GM19452 (cell line): ENCODE measurements around the gene ZC3H12D.

Experiments
- ATAC-seq: cut with Tn5 transposase; IDR thresholded peaks from one replicate; pipeline ENCODE4 v1.9.1; 2021; ENCODE audit not compliant: unreplicated experiment

The ZC3H12D gene

DNA sequence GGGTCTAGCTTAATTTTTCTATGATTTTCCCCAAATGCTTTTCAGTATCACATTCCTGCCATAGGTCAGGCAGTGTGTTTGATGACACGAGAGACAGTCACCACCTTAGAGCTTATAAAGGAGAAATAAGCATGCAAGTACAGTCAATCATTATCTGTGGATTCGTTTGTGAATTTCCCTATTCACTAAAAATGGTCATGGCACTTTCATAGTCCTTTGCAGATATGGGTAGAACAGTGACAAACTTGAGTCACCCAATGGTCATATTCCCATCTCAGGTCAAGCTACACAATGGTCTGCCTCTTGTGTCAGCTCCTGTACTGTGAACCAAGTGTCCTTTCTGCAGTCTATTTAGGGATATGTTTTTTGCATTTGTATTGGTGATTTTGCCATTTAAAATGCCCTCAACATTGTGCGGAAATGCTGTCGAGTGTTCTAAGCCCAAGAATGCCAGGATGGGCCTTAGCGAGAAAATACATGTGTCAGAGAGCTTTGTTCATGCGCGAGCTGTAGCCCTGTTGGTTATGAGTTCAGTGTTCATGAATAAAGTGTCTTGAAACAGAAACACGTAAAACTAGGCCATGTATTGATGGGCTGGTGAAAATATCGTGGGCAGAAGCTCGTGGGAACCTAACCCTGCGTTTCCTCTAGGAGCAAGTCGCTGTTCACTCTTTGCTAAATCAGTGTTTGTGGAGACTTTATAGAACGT lies 65.0 kb downstream of the ZC3H12D start:
- no peak for ATAC-seq

DNA sequence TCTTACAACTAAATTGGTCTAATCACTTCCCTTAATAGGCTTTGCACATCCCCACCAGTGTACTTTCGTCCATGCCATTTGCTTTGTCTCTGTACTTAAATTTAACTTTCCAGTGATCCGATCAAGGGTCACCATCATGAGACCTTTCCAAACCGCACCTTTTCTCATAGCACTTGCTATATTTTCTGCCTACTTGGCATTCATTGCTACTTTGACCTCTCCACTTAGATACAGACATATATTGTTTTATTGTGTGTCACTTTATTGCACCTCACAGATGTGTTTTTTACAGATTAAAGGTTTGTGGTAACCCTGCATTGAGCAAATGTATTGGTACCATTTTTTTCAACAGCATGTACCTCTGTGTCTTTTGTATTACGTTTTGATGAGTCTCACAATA lies 70.0 kb downstream of the ZC3H12D start:
- no peak for ATAC-seq

DNA sequence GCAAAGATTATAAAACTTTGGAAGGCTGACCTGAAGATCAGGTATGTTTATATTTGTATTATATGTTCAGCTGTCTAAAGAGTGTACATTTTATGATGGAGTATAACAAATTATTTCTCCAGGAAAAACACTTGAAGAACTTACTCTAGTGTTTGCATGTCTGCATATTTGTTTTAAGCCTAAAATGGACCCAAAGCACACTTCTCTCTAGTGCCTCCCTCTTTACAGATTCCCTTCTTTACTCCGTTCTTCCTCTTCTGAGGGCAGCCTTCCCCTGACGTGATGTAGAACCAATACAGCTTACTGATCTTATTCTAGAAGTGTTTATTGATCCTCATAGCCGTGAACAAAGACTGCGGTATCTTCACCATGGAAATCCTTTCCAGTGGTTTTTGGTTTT lies 70.8 kb downstream of the ZC3H12D start:
- no peak for ATAC-seq

DNA sequence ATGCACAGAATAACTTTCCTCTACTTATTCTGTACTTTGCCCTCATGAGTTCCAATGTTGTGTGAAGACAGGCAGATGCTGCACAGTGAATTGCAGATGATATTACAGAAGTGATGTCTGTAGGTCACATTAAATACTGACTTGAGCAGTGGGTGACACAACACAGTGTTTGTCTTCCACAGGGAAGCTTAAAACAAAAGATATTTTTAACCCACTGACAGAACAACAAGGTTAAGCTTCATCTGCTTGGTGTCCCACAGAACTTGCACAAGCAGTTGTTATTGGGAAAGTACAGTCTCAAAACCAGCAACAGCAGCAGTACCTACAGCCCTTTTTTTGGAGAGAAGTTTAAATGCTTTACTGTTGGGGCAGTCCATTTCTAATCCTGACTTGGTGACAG lies 74.3 kb downstream of the ZC3H12D start:
- ATAC-seq, result no peak

DNA sequence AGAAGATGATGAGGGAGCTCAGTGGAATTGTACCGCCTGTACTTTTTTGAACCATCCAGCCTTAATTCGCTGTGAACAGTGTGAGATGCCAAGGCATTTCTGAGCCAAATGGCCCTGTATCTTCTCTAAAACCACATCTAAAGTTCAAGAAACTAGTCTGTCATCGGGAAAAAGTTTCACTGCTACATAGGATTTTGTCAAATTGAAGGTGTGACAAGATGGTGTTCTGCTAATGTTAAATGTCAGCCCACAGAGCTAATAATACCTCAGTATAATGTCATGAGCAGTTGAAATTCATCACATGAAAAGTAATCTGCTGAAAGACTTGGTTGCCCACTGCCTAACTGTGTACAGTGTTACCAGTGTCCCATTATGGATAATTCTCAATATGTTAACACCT lies 75.2 kb downstream of the ZC3H12D start:
- ATAC-seq, result no peak

DNA sequence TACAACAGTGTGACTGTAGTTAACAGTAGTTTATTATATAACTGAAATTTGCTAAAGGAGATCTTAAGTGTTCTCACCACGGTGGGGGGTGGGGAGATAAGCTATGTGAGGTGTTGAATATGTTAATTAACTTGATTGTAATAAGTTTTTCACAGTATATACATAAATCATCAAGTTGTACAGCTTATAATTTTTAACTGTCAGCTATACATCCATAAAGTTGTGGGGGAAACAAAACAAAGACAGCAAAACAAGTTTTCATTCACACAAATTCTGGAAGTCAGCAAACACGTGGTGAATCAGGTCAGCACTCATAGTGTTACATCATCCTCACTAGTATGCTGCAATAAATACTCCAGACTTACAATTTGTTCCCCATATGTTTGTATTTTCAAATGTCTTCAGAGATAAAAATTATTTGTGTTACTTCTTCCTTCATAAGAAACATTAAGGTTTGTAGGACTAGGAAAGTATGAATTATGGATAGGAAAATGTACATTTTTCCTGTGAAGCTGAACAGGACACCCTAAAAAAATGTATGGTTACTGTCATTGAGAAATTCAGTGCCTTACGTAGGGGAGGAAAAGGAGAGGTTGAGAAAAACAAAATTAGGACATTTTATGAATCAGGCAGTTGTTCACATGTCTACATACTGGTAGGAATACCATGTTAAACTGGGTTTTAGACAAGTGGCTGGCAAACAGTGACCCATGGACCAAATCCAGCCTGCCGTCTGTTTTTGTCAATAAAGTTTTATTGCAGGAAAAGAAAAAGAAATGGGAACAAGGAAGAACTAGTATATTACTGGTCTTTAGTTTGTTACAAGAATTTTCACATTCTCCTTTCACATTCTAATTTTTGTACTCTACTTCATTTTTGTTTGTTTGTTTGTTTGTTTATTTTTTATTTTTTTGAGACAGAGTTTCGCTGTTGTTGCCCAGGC lies 78.7 kb downstream of the ZC3H12D start:
- ATAC-seq, result no peak

DNA sequence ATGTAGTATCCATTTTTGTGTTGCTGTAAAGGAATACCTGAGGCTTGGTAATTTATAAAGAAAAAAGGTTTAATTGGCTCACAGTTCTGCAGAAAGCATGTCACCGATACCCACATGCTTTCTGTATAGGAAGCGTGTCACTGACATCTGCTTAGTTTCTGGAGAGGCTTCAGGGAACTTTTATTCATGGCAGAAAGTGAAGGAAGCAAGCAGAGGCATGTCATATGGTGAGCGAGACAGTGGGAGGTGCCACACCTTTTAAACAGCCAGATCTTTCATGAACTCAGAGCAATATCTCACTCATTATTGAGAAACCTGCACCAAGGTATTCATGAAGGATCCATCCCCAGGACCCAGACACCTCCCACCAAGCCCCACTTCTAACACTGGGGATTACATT lies 81.3 kb downstream of the ZC3H12D start:
- no peak for ATAC-seq

DNA sequence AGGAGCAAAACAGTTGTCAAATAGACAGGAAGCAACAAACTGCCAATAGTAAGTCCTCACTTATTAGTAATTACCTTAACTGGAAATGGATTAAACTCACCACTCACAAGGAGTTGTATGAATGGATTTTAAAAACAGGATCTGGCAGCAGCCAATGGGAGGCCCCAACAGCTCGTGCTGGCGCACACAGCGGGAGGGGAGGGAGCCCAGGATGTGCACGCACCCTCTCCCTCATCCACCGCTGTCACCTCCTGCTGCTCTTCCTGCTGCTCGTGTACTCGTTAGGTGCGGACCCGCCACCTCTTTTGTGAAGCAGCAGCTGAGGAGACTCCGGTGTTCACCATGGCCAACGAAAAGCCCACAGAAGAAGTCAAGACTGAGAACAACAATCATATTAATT lies 84.8 kb downstream of the ZC3H12D start, which contains the start of gene SUMO4:
SUMO4 (plus strand) TSS at position 213 of the 400 bp plus-strand sequence; CDS start at position 343, 130 bp downstream.
- ATAC-seq, result no peak

DNA sequence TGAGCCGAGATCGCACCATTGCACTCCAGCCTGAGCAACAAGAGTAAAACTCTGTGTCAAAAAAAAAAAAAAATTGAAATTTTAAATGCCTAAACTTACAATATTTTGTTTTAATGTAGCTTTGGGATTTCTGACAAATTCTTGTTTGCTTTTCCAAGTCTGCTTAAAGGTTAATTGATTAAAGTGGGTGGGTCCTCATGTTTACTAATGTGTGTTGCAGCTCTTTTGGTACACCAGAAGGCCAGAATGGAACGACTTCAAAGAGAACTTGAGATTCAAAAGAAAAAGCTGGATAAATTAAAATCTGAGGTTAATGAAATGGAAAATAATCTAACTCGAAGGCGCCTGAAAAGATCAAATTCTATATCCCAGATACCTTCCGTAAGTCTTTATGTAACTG lies 87.4 kb downstream of the ZC3H12D start:
- no peak for ATAC-seq
